ENCODE measurements around the gene OR2T5.
"Not testable (repeated sequence)": the region's sequence is repeated elsewhere in the genome, so short reads cannot be mapped to it uniquely, and the experiment has no call there.

OR2T5 gene

GRCh38 chr1:248507773-248508172 is 19.4 kb downstream of the OR2T5 start, which contains the start of gene OR2G6:
OR2G6 (plus strand) TSS chr1:248508073; CDS start chr1:248521647, 13,574 bp downstream.
- not testable (repeated sequence) for DNase-seq

GRCh38 chr1:248510217-248510616 is 21.8 kb downstream of the OR2T5 start:
- not testable (repeated sequence) for DNase-seq

GRCh38 chr1:248521856-248522255 is 33.5 kb downstream of the OR2T5 start:
- DNase-seq, result no peak

GRCh38 chr1:248537449-248537848 is 49.1 kb downstream of the OR2T5 start:
- DNase-seq, result not testable (repeated sequence)

All from left hindlimb (tissue), 1 donor.